ENCODE results near the gene LRG1. TPM values are rescaled to one million over a fixed set of nuclear protein-coding genes. Genes with fewer than 3 reads are reported as not detected.

Gene LRG1
- total RNA-seq, 1 experiment from 2014 or later: 0.08 TPM

DNA sequence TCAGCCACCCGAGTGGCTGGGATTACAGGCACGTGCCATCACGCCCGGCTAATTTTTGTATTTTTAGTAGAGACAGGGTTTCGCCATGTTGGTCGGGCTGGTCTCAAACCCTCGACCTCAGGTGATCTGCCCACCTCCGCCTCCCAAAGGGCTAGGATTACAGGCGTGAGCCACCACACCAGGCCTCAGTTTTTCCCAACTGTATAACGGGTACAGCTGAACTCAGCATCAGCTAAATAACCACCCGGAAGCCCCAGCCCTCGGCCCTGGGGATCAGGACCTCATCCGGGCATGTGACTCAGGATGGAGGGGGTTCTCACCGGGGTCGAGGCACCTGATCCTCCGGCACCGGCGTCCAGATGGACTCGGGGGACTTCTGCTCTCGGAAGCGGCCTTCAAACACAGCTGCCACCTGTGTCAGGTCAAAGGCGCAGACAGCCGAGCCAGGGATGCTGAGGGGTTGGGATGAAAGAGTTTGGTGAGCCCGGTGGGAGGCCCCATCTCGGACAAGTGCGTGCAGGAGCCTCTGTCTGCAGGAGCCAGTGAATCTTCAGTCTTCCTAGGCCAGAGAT lies 10.7 kb upstream of the LRG1 start:
- H3K36me3 ChIP-seq (ENCODE audit: control insufficient read depth, insufficient read depth, low read length): no peaks in the 10 kb centered on the region
- H3K4me3 ChIP-seq (ENCODE audit: low read depth in 2 of 2, low read length in 2 of 2): no peak overlapping the region
- POLR2A ChIA-PET: no interaction called here
- CTCF ChIA-PET: no interaction called here
- ATAC-seq (no peak), DNase-seq (ENCODE audit: low read depth, low spot score) (no peak)
- intact Hi-C loops (cut with micrococcal nuclease; ENCODE audit: unreplicated experiment) (no loop called here), in situ Hi-C loops (cut with HindIII; ENCODE audit: low pct_unique_long_range_greater_than_20kb, low sequenced_read_pairs) (no loop called here)
- no peak overlapping the region for H3K27ac ChIP-seq (ENCODE audit: low read length)
- TF ChIP-seq TCF7L2 (IDR thresholded peaks at IDR 0.05; ENCODE audit: low read depth, low read length) (no peak), REST (IDR thresholded peaks at IDR 0.05; ENCODE audit: insufficient read depth in 1 of 2, low read depth in 2 of 2, low read length in 1 of 2) (no peak), SIN3A (IDR thresholded peaks at IDR 0.05; ENCODE audit: borderline replicate concordance, insufficient read depth, low read depth, low read length) (no peak), POLR2AphosphoS5 (IDR thresholded peaks at IDR 0.05; ENCODE audit: low read depth, low read length) (no peak)
- TF ChIP-seq, protein P1, sequence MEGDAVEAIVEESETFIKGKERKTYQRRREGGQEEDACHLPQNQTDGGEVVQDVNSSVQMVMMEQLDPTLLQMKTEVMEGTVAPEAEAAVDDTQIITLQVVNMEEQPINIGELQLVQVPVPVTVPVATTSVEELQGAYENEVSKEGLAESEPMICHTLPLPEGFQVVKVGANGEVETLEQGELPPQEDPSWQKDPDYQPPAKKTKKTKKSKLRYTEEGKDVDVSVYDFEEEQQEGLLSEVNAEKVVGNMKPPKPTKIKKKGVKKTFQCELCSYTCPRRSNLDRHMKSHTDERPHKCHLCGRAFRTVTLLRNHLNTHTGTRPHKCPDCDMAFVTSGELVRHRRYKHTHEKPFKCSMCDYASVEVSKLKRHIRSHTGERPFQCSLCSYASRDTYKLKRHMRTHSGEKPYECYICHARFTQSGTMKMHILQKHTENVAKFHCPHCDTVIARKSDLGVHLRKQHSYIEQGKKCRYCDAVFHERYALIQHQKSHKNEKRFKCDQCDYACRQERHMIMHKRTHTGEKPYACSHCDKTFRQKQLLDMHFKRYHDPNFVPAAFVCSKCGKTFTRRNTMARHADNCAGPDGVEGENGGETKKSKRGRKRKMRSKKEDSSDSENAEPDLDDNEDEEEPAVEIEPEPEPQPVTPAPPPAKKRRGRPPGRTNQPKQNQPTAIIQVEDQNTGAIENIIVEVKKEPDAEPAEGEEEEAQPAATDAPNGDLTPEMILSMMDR (IDR thresholded peaks at IDR 0.05): no peak
- no TSS peak for BruUV-seq (replicated peaks)
- no peaks in the 10 kb centered on the region for H3K4me1 ChIP-seq (ENCODE audit: control insufficient read depth, insufficient read depth, low read length)
- no peaks in the 10 kb centered on the region for H3K9me3 ChIP-seq (ENCODE audit: control insufficient read depth, insufficient read depth, low read depth, low read length)
- no peaks in the 10 kb centered on the region for H3K27me3 ChIP-seq (ENCODE audit: control insufficient read depth, insufficient read depth, low read length)

DNA sequence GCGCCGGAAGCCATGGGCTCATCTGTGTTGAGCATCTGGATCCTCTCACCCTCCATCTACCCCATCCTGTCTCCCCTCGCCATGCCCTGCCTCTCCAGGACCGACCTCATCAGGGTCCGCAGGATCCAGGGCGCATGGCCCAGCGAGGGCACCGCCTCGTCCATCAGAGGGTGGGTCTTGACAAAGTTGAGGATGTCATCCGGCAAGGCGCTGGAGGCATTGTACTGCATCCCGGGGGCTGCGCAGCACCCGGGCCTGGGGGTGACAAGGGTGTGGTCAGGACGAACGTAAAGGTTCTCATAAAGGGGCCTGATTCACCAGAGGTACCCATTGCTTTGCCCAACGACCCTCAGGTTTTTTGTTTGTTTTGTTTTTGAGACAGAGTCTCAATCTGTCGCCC lies 10.2 kb upstream of the LRG1 start:
- POLR2A ChIA-PET: no interaction called here
- ATAC-seq (no peak), DNase-seq (ENCODE audit: low read depth, low spot score) (no peak)
- no TSS peak for BruUV-seq (replicated peaks)
- Histone ChIP-seq H3K27ac (ENCODE audit: low read length) (no peak overlapping the region), H3K27me3 (ENCODE audit: control insufficient read depth, insufficient read depth, low read length) (no peaks in the 10 kb centered on the region), H3K4me3 (ENCODE audit: low read depth in 2 of 2, low read length in 2 of 2) (no peak overlapping the region), H3K4me1 (ENCODE audit: control insufficient read depth, insufficient read depth, low read length) (no peaks in the 10 kb centered on the region), H3K9me3 (ENCODE audit: control insufficient read depth, insufficient read depth, low read depth, low read length) (no peaks in the 10 kb centered on the region), H3K36me3 (ENCODE audit: control insufficient read depth, insufficient read depth, low read length) (no peaks in the 10 kb centered on the region)
- TF ChIP-seq REST (IDR thresholded peaks at IDR 0.05; ENCODE audit: insufficient read depth in 1 of 2, low read depth in 2 of 2, low read length in 1 of 2): no peak
- no peak for TF ChIP-seq SIN3A (IDR thresholded peaks at IDR 0.05; ENCODE audit: borderline replicate concordance, insufficient read depth, low read depth, low read length)
- no peak for TF ChIP-seq POLR2AphosphoS5 (IDR thresholded peaks at IDR 0.05; ENCODE audit: low read depth, low read length)
- TF ChIP-seq TCF7L2 (IDR thresholded peaks at IDR 0.05; ENCODE audit: low read depth, low read length): no peak
- TF ChIP-seq, protein P1 (IDR thresholded peaks at IDR 0.05): no peak
- intact Hi-C loops (cut with micrococcal nuclease; ENCODE audit: unreplicated experiment) (no loop called here), in situ Hi-C loops (cut with HindIII; ENCODE audit: low pct_unique_long_range_greater_than_20kb, low sequenced_read_pairs) (no loop called here)
- CTCF ChIA-PET: no interaction called here
